ENCODE measurements around the gene RBBP8NL. TPM values are rescaled to one million over a fixed set of nuclear protein-coding genes. Genes with fewer than 3 reads are reported as not detected.

RBBP8NL gene
- not detected in 2 replicates for total RNA-seq (2014; rRNA removed; shearing (Covaris generic); ENCODE audit: low replicate concordance)

DNA sequence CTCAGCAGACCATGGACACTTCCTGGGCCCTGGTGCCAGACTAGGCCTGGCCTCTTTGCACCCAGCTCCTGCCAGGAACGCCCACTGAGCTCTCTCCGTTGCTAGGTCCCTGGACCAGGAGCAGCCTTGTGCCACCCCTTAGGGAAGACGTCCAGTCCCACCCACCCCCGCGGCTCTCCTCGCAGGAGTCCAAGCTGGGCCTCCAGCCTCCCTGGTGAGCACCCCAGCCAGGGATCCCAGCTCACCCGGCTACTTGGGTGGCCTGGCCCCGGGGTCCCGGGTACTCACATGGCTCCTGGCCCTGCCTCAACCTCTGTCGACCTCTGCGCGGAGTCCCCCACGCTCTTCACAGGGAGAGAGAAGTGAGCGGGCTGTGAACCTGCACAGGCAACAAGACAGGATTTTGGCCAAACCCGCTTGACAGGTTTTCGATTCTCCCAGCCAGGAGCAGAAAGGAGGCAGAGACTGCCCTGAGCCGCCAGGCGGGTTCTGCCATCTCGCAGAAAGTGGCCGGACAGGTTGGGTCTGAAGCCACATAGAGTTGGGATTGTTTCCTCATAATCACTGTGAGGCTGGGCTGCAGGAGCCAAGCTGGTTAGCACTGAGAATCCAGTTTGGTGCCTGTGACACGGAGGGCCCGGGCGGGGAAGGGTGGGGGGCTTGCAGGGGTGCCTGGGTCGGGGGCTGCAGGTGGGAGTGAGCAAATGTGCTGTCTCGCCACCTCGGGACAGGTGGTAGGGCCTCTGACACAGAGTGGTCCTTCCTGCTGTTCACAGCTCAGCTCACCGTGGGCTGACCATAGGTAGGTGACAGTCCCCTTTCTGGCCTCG lies at the start of gene RBBP8NL:
Gene RBBP8NL (minus strand): TSS at position 368 of the 830 bp plus-strand sequence. CDS start 7,892 bp downstream, outside the sequence.
- DNase-seq: no peak
- H3K4me3 ChIP-seq: no peak within 1 kb of the TSS
- H3K36me3 ChIP-seq: no peaks in the 10 kb centered on the region
- no peaks in the 10 kb centered on the region for H3K27me3 ChIP-seq
- no peaks in the 10 kb centered on the region for H3K9me3 ChIP-seq

- DNase-seq: peak; percentile 33
Measured at GRCh38 chr20:62476056-62476838, 48.9 kb upstream of the RBBP8NL start.

DNA sequence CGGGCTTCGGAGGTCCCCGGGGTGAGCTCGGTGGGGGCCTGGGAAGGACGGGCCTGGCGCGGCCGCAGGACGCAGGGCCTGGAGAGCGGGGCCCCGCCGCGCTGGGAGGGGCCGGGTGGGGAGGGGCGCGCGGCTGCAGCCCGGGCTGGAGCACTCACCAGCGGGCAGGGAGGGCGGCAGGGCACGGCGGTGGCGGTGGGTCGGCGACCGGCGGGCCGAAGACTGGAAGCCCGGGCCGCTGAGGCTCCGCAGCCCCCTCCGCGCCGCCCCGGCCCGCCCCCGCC lies 48.4 kb upstream of the RBBP8NL start, which contains the start of gene GATA5:
Gene GATA5 (minus strand): TSS at position 224 of the 284 bp plus-strand sequence. CDS start 474 bp downstream, outside the sequence.
- no peak for DNase-seq
- Histone ChIP-seq H3K36me3 (no peaks in the 10 kb centered on the region), H3K9me3 (no peaks in the 10 kb centered on the region), H3K4me3 (peak within 1 kb of the TSS; percentile 34), H3K27me3 (peaks cover 26% of the 10 kb centered on the region)

More at GRCh38 chr20:62476056-62476838, 48.9 kb upstream of the RBBP8NL start:
- Histone ChIP-seq H3K4me3 (peak overlapping the region; percentile 29), H3K9me3 (no peaks in the 10 kb centered on the region), H3K27me3 (peaks cover 26% of the 10 kb centered on the region), H3K36me3 (no peaks in the 10 kb centered on the region)

GRCh38 chr20:62475027-62475771 lies 47.9 kb upstream of the RBBP8NL start:
- Histone ChIP-seq H3K27me3 (peaks cover 26% of the 10 kb centered on the region), H3K9me3 (no peaks in the 10 kb centered on the region), H3K4me3 (peak overlapping the region; percentile 34), H3K36me3 (no peaks in the 10 kb centered on the region)
- no peak for DNase-seq

DNA sequence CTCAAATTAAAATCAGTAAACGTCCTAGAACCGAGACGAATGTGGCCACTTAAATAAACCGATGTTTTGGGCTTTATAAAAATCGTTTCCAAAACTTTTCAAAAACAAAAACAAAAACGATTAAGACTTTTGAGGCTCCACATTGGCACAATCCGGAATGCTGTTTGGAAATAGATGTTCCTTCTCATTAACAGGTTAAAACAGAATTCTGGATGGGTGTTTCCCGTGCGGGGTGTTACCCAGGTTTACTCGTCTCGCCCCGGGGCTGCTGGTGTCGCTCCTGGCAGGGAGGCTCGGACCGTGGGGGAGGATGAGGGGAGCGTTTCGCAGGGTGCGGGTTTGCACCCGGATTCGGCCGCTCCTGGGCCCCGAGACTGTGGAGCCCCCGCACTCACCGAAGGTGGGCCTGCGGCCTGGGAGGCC lies 47.3 kb upstream of the RBBP8NL start:
- no peaks in the 10 kb centered on the region for H3K9me3 ChIP-seq
- no peak overlapping the region for H3K4me3 ChIP-seq
- H3K36me3 ChIP-seq: no peaks in the 10 kb centered on the region
- no peak for DNase-seq
- peaks cover 26% of the 10 kb centered on the region for H3K27me3 ChIP-seq

DNA sequence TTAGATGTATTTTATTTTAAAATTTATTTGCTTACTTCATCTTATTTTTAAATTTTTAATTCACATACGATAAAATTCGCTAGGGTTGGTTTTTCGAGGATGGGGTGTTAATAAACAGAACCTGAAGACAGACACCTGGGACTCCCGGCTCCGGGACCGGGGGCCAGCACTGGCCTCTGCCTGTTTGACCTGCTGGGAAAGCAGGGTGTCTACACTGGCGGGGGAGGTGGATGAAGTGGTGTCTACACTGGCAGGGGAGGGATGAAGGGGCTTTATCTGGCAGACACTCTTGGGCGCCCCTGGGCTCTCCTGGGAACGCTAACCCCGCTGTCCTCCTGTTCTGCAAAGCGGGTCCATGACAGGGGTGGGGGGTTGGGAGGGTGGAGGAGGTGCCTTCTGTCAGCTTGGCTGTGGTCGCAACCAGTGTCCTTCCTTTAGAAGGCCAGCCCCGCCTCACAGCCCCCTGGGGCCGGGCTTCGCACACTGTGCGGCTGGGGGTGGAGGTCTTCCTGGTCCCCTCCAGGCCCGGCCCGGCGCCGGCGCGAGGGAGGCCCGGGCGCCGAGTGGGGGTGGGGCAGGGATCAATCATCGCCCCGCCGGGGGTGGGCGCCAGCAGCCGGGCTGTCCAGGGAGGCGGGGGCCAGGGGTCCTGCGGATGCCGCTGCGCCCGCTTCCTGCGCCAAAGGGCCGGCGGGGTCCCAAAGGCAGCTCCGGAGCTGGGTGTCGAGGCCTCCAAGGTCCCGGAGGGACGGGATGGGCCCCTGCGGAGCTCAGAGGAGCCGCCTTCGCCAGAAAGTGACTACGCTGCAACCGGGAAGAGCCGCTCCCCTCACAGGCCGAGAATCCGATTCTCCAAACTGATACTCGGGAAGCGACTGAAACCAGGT lies 46.6 kb upstream of the RBBP8NL start:
- Histone ChIP-seq H3K36me3 (no peaks in the 10 kb centered on the region), H3K4me3 (no peak overlapping the region), H3K27me3 (peaks cover 23% of the 10 kb centered on the region), H3K9me3 (no peaks in the 10 kb centered on the region)
- DNase-seq: no peak

GRCh38 chr20:62472941-62473585 lies 45.7 kb upstream of the RBBP8NL start:
- Histone ChIP-seq H3K36me3 (no peaks in the 10 kb centered on the region), H3K4me3 (no peak overlapping the region), H3K27me3 (peaks cover 23% of the 10 kb centered on the region), H3K9me3 (no peaks in the 10 kb centered on the region)
- no peak for DNase-seq

GRCh38 chr20:62472138-62472940 lies 45.0 kb upstream of the RBBP8NL start:
- no peaks in the 10 kb centered on the region for H3K9me3 ChIP-seq
- peaks cover 15% of the 10 kb centered on the region for H3K27me3 ChIP-seq
- no peak overlapping the region for H3K4me3 ChIP-seq
- DNase-seq: no peak
- H3K36me3 ChIP-seq: no peaks in the 10 kb centered on the region

DNA sequence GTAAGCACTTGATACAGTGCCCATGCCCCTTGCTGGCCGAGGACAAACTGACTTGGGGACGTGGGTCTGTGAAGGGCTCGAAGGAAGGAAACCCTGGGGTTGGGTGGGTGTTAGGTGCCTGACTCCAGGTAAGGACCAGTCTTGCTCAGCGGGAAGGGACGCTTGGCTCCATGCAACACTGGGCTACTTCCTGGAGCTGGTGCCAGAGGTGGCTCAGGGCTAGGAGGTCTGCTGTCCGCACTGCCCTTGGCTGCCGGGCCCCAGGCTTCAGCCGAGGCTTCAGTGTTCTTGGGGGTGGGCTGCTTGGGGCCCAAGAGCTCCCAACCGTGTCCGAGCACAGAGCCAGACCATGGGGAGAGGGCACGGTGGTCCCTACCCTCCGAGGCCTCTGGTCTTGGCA lies 43.1 kb upstream of the RBBP8NL start:
- DNase-seq: no peak
- H3K4me3 ChIP-seq: no peak overlapping the region
- peaks cover 5% of the 10 kb centered on the region for H3K27me3 ChIP-seq
- no peaks in the 10 kb centered on the region for H3K9me3 ChIP-seq
- H3K36me3 ChIP-seq: no peaks in the 10 kb centered on the region

GRCh38 chr20:62470001-62470400 lies 42.7 kb upstream of the RBBP8NL start:
- Histone ChIP-seq H3K9me3 (no peaks in the 10 kb centered on the region), H3K36me3 (no peaks in the 10 kb centered on the region), H3K4me3 (no peak overlapping the region), H3K27me3 (peaks cover 3% of the 10 kb centered on the region; the same call in 1 of the 2 replicates)
- no peak for DNase-seq

DNA sequence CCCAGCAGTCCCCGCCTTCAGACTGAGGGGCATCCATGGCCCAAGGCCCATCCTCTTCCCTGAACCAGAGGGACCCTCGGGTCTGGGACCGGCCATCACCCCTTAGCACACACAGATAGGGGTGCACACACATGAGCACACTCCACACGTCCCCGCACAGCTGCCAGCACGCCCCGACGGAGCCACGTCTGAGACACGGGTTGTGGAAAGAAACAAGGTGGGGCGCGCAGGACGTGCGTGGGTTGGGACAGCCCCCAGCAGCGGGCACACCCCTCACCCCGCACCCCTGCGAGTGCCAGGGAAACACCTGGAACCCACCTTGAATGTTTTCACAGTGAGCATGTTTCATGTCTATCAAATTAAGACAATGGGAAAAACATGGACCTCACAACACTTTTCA lies 42.0 kb upstream of the RBBP8NL start:
- DNase-seq: no peak
- H3K4me3 ChIP-seq: no peak overlapping the region
- H3K9me3 ChIP-seq: no peaks in the 10 kb centered on the region
- H3K36me3 ChIP-seq: no peaks in the 10 kb centered on the region
- no peaks in the 10 kb centered on the region for H3K27me3 ChIP-seq

GRCh38 chr20:62466806-62467537 lies 39.6 kb upstream of the RBBP8NL start:
- Histone ChIP-seq H3K36me3 (no peaks in the 10 kb centered on the region), H3K9me3 (no peaks in the 10 kb centered on the region), H3K4me3 (no peak overlapping the region), H3K27me3 (no peaks in the 10 kb centered on the region)
- DNase-seq: no peak

DNA sequence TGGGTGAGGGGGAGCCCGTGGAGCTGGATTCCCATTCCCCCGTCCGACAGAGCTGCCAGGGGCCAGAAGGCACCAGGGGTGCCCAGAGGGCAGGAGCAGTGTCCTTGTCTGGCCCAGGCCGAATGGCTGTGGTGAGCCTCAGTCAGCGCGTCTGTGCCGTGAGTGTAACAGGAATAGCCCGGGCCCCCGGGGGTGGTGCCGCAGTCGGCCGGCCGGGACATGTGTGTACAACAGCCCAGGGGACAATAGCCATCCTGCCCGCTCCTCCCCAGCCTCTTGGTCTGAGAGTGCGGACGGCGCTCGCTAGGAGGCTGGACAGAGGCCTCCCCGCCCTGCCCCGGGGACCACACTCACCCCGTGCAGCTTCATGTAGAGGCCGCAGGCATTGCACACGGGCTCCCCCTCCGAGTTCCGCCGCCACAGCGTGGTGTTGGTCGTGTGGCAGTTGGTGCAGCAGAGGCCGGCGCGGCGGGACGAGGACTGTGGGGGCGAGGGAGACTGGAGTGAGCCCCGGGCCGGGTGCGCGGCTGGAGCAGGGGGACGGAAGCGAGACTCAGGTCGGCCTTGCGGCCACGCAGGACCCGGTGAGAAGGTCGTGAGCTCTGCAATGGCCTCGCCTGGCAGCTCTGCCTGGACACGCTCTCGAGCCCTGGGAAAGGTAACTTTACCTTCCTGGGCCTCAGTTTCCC lies 38.9 kb upstream of the RBBP8NL start:
- H3K36me3 ChIP-seq: no peaks in the 10 kb centered on the region
- no peak for DNase-seq
- H3K4me3 ChIP-seq: no peak overlapping the region
- no peaks in the 10 kb centered on the region for H3K9me3 ChIP-seq
- H3K27me3 ChIP-seq: no peaks in the 10 kb centered on the region

- DNase-seq: no peak
Measured at GRCh38 chr20:62464990-62465389, 37.7 kb upstream of the RBBP8NL start.

More at GRCh38 chr20:62464990-62465389, 37.7 kb upstream of the RBBP8NL start:
- Histone ChIP-seq H3K9me3 (no peaks in the 10 kb centered on the region), H3K27me3 (no peaks in the 10 kb centered on the region), H3K36me3 (no peaks in the 10 kb centered on the region), H3K4me3 (no peak overlapping the region)

Measured in MG63 (cell line).